Mesothelial cell of epicardium (in vitro differentiated cells): ENCODE results near the gene VASH1. TPM values are rescaled to one million over a fixed set of nuclear protein-coding genes. Genes with fewer than 3 reads are reported as not detected.
A peak's percentile ranks its signal among the peaks of the same experiment; 100 is the strongest.

Experiments used
- DNase-seq, 2 experiments: peaks; one replicate each; pipeline ENCODE4 v3.0.0; 2021; ENCODE audit warnings: low spot score in 2 of 2; ENCODE audit not compliant: unreplicated experiment in 2 of 2
- H3K27ac Mint-ChIP-seq: 2 replicates; pipeline ENCODE4 v1.8.0; 2021; ENCODE audit warnings: mixed read lengths
- H3K27me3 Mint-ChIP-seq: 2 replicates; pipeline ENCODE4 v1.8.0; 2021; ENCODE audit warnings: low read depth, mixed read lengths
- H3K36me3 Mint-ChIP-seq: 2 replicates; pipeline ENCODE4 v1.8.0; 2021; ENCODE audit warnings: mixed read lengths
- H3K4me1 Mint-ChIP-seq: 2 replicates; pipeline ENCODE4 v1.8.0; 2021; ENCODE audit warnings: mixed read lengths
- H3K4me3 Mint-ChIP-seq: 2 replicates; pipeline ENCODE4 v1.8.0; 2021; ENCODE audit warnings: mild to moderate bottlenecking, moderate library complexity, mixed read lengths
- H3K9me3 Mint-ChIP-seq: 2 replicates; pipeline ENCODE4 v1.8.0; 2021; ENCODE audit warnings: mixed read lengths
- total RNA-seq: library from RNA; stranded (reverse); gene quantifications from 3 replicates; pipeline ENCODE4 v1.2.1, GENCODE V29; 2021
- TF ChIP-seq, protein P1 (sequence below): fragments of 200-600 bp; sonication (generic); IDR thresholded peaks from one replicate; pipeline ENCODE4 v1.5.0; 2021; ENCODE audit warnings: antibody characterized with exemption; ENCODE audit not compliant: unreplicated experiment

Gene VASH1
- total RNA-seq, 1 donor from 2014 or later: 55.5 TPM

DNA sequence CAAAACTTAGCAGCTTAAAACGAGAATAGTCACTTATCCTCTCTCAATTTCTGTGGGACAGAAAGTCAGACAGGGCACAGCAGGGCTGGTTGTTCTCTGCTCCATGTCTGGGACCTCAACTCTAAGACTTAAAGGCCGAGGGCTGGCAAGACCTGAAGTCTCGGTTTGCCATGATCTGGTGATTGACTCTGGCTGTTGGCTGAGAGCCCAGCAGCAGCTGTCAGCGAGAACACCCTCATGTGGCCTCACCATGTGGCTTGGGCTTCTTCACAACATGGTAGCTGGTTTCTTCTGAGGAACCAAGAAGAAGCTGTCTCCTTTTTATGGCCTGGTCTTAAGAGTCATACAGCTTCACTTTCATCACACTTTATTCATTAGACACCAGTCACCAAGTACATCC, 1.7 kb upstream of the VASH1 start:
- H3K4me1 Mint-ChIP-seq: peaks cover 29% of the 10 kb centered on the region
- no peaks in the 10 kb centered on the region for H3K36me3 Mint-ChIP-seq
- H3K27ac Mint-ChIP-seq: no peak overlapping the region
- no peak for DNase-seq
- H3K9me3 Mint-ChIP-seq: no peaks in the 10 kb centered on the region
- peaks cover 59% of the 10 kb centered on the region for H3K27me3 Mint-ChIP-seq
- TF ChIP-seq, protein P1, sequence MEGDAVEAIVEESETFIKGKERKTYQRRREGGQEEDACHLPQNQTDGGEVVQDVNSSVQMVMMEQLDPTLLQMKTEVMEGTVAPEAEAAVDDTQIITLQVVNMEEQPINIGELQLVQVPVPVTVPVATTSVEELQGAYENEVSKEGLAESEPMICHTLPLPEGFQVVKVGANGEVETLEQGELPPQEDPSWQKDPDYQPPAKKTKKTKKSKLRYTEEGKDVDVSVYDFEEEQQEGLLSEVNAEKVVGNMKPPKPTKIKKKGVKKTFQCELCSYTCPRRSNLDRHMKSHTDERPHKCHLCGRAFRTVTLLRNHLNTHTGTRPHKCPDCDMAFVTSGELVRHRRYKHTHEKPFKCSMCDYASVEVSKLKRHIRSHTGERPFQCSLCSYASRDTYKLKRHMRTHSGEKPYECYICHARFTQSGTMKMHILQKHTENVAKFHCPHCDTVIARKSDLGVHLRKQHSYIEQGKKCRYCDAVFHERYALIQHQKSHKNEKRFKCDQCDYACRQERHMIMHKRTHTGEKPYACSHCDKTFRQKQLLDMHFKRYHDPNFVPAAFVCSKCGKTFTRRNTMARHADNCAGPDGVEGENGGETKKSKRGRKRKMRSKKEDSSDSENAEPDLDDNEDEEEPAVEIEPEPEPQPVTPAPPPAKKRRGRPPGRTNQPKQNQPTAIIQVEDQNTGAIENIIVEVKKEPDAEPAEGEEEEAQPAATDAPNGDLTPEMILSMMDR: no peak
- no peak overlapping the region for H3K4me3 Mint-ChIP-seq

DNA sequence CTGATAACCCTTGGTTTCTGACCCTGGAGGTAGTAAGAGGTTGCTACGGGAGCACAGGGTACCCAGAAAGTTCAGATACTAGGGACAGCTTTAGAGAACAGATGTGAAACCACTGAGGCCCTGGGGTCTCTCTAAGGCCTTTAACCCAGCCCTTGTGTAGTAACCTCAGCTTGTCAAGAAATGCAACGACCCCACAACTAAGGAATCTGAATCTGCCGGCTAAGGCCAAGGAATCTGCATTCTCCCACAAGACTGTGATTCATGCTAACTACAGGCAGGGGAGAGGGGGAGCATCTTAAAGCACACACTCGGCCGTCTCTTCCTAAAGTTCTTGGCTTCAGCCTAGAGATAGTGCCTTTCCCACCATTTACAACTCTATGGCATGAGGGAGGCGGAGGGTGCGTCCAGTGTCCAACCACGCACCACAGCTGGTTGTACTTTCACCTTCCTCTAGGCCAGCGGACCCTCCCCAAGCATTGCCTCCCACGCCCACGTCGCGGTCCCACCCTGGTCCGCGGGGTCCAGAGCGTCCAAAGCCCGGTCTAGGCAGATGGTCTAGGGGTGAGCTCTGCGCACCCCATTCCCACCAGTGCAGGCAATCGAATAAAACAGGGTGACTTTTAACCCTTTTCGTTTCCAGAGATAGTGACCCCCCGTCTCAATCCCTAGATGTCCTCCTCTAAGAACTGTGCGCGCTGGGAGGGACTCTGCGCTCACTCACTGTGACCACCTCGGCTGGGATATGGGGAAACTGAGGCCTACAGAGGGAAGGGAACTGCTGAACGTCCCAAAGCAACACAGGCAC, 735 bp upstream of the VASH1 start:
- peak overlapping the region; percentile 82 for H3K4me3 Mint-ChIP-seq
- H3K27me3 Mint-ChIP-seq: peaks cover 61% of the 10 kb centered on the region
- no peak for DNase-seq
- TF ChIP-seq, protein P1: no peak
- peak overlapping the region; percentile 93 for H3K27ac Mint-ChIP-seq
- H3K36me3 Mint-ChIP-seq: no peaks in the 10 kb centered on the region
- H3K9me3 Mint-ChIP-seq: no peaks in the 10 kb centered on the region
- H3K4me1 Mint-ChIP-seq: peaks cover 35% of the 10 kb centered on the region

DNA sequence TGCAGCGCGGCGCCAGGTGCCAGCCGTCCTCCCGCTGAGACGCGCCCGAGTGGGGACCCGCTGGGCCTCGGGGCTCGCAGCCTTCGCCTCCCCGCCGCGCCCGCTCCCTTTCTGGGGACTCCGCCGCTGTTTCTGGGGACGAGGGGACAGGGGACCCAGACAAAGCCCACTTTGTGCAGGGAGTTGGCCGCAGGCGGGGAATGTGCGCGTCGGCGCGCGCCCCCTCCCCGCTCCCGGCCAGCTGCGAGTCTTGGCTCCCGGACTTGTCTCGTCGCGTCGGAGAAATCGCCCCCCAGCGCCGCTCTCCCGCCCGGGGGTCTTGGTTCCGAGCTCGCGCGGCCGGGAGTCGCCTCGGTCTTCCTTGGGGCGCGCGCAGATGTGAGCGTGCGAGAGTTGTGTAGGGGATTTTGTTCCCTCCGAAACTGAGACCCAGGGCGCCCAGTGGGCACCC, 717 bp downstream of the VASH1 start:
- H3K9me3 Mint-ChIP-seq: no peaks in the 10 kb centered on the region
- DNase-seq: no peak
- H3K27ac Mint-ChIP-seq: peak overlapping the region; percentile 50
- H3K36me3 Mint-ChIP-seq: no peaks in the 10 kb centered on the region
- TF ChIP-seq, protein P1: no peak
- H3K4me3 Mint-ChIP-seq: peak overlapping the region; percentile 82
- peaks cover 35% of the 10 kb centered on the region for H3K4me1 Mint-ChIP-seq
- H3K27me3 Mint-ChIP-seq: peaks cover 56% of the 10 kb centered on the region

DNA sequence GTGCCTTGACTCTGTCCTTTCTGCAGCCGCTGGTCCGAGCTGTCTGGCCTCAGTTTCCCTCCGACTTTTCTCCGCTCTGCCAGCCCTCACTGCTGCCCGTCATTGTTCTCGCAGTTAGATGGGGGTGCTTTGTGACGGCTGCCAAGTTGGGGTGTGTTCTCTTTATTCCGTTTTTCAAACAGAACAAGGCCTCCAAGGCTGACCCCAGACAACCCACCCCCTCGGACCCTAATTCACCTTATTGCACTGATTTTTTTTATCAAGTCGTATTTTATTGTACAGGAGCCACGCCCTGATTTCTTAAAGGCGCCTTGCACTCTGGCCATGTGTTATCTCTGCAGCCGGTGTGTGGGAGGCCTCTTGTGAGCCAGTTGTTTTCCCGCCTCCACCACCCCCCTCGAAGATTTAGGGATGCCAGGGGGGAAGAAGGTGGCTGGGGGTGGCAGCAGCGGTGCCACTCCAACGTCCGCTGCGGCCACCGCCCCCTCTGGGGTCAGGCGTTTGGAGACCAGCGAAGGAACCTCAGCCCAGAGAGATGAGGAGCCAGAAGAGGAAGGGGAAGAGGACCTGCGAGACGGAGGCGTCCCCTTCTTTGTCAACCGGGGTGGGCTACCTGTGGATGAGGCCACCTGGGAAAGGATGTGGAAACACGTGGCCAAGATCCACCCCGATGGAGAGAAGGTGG, 1.3 kb downstream of the VASH1 start:
- TF ChIP-seq, protein P1: no peak
- H3K4me1 Mint-ChIP-seq: peaks cover 36% of the 10 kb centered on the region
- no peaks in the 10 kb centered on the region for H3K36me3 Mint-ChIP-seq
- H3K27ac Mint-ChIP-seq: peak overlapping the region; percentile 50
- DNase-seq: no peak
- H3K4me3 Mint-ChIP-seq: peak overlapping the region; percentile 82
- H3K9me3 Mint-ChIP-seq: no peaks in the 10 kb centered on the region
- H3K27me3 Mint-ChIP-seq: peaks cover 56% of the 10 kb centered on the region

DNA sequence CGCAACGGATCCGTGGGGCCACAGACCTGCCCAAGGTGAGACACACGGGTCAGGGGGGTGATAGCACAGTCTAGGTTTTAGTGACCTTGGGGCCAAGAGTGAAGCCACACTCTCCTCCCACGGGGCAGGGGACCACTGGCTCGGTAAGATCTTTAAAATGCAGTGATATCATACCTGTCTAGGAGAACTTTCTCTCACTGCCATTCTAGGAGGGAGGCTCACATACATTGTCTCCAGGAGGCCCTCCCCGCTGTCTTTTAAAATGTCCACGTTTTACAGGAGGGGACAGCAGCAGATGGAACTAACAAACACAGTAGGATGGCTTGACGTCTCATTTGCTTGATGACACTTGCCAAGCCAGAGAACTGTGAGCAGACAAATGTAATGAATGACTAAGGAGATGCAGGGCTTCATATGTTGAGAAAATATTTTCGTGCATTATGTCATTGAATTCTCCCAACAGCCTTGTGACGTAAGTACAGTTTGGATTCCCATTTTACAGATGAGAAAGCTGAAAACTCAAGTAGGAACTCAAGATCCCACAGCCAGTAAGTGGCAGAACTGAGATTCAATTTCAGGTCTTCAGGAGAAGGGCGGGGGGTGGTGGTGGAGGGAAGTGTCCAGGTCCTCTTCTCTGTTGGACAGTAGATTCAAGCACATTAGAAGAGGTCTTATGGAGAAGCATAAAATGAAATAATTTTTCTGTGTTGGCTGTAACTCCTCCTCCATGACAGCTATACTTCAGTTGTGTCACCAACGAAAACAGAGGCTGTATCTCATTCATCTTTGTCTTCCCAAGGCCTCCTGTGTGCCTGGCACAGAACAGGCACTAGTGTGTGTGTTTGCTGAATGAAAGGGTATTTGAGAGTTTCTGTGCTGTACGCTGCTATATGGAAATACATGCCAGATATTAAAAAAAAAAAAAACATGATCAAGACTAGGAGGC, 2.1 kb downstream of the VASH1 start:
- Mint-ChIP-seq H3K9me3 (no peaks in the 10 kb centered on the region), H3K4me3 (peak overlapping the region; percentile 82), H3K4me1 (peaks cover 44% of the 10 kb centered on the region), H3K27me3 (peaks cover 50% of the 10 kb centered on the region), H3K27ac (no peak overlapping the region), H3K36me3 (no peaks in the 10 kb centered on the region)
- TF ChIP-seq, protein P1: no peak
- DNase-seq: no peak
